ENCODE data around the gene KIF1B.

Gene KIF1B

DNA sequence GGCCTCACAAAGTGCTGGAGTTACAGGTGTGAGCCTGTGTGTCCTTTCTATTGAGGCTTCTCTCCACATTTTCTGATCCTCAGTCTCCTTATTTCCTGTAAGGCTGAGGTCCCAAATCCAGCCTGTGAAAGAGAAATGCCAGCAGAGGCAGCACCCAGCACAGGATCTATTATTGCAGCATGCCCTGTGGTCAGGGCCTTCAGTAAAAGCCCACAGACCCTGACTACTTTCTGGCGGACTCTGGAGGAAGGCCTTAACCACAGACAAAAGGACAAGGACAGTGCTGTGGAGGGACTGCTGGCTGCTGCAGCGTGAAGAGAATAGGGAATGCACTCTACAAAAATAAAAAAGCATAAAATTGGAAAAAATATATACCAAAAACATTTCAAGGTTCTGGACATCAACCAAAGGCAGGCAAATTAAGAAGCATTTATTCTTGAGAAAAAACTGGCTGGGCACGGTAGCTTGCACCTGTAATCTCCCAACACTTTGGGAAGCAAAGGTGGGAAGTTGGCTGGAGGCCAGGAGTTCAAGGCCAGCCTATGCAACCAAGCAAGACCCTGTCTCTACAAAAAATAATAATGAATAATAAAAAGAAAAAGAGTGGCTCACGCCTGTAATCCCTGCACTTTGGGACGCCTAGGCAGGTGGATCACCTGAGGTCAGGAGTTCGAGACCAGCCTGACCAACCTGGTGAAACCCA, 179.1 kb downstream of the KIF1B start:
- TF ChIP-seq, protein P1, sequence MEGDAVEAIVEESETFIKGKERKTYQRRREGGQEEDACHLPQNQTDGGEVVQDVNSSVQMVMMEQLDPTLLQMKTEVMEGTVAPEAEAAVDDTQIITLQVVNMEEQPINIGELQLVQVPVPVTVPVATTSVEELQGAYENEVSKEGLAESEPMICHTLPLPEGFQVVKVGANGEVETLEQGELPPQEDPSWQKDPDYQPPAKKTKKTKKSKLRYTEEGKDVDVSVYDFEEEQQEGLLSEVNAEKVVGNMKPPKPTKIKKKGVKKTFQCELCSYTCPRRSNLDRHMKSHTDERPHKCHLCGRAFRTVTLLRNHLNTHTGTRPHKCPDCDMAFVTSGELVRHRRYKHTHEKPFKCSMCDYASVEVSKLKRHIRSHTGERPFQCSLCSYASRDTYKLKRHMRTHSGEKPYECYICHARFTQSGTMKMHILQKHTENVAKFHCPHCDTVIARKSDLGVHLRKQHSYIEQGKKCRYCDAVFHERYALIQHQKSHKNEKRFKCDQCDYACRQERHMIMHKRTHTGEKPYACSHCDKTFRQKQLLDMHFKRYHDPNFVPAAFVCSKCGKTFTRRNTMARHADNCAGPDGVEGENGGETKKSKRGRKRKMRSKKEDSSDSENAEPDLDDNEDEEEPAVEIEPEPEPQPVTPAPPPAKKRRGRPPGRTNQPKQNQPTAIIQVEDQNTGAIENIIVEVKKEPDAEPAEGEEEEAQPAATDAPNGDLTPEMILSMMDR (conservative IDR thresholded peaks at IDR 0.05) = no peak
- no peak overlapping the region for H3K27ac ChIP-seq

DNA sequence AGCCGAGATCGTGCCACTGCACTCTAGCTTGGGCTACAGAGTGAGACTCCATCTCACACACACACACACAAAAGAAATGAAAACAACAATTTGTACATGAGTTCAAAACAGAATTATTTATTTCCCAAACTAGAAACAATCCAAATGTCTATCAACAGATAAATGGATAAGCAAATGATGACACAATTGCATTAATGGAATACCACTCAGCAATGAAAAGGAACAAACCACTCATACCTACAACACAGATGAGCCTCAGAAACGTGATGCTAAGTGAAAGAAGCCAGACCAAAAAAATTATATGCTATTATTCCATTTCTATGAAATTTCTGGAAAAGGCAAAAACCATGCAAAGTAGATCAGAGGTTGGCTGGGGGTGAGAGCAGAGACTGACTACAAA, 186.5 kb downstream of the KIF1B start:
- TF ChIP-seq, protein P1 (conservative IDR thresholded peaks at IDR 0.05) = no peak
- no peak overlapping the region for H3K27ac ChIP-seq

DNA sequence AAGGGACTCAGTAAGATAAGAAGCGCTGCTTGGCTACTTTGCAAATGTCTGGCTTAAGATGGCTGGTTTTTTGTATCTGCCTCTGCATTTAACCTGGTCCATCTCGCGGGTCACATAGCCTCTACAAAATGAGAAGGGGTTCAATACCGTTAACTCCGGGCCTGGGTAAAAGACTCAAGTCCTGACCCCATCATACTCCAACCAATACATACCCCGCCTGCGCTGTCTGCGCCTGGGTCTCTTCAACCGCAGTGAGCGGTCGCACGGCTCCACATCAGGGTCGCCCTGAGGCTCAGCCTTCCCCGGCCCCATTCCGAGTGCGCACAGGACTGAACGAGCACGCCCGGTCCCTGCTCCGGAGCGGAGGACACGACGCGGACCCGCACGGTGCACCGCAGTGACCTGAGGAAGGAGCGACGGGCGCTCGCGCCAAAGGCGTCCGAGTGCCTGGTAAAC, 187.9 kb downstream of the KIF1B start:
- TF ChIP-seq, protein P1 (conservative IDR thresholded peaks at IDR 0.05) = no peak
- H3K27ac ChIP-seq = peak overlapping the region; percentile 93

DNA sequence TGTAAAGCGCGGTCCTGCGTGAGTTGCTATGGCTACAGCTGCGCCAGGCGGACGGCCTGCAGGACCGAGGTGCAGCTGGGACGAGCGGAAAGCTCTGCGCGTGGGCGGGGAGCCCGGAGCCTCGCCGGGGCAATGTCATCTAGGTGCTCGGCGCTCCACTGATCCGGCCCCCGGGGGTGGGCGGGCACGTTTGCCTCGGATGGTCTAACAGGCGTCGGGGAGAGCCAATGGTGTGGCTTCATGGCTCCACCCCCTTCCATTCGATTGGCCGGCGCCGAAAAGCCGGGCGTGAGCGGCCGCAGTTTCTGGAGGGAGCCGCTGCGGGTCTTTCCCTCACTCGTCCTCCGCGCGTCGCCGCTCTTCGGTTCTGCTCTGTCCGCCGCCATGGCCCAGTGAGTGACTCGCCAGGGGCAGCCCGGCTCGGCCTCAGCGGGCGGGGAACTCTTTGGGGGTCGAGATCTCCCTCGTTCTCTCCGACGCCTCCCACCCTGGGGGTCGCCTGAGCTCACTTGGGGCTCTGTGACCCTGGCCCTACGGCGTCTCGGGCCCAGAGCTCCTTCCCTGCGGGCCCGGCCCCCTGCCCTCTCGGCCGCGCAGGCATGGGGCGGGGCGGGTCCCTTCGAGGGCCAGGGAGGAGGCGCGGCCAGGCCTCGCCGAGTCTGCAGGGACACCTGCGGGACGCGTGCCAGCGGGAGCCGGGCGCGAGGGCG, 188.5 kb downstream of the KIF1B start, which contains the start of gene PGD:
Gene PGD, plus strand, starts transcription at position 331 of the 710 bp plus-strand sequence. Its CDS starts 54 bp downstream, at position 385.
- TF ChIP-seq, protein P1 (conservative IDR thresholded peaks at IDR 0.05) = no peak; the same call in 1 of the 2 replicates
- H3K27ac ChIP-seq = peak within 1 kb of the TSS; percentile 93

DNA sequence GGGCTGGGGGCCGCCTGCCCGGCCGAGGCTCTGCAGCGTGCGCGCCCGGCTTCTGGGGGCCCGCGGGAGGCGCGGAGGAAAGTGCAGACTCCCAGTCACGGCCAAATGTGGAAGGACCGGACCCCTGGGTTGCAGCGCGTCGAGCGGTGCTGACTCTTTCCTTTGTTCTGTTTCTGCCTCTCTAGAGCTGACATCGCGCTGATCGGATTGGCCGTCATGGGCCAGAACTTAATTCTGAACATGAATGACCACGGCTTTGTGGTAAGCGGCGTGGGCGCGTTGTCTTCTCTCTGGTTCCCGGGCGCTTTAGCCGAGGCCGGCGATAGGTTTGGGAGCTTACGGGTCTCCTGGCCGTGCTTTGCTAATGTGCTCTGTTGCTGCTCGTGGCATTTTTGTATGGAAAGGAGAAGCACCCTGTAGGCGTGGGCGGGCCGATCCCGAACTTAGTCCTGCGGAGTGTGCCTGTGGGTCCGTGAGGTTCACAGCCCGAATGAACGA, 189.1 kb downstream of the KIF1B start:
- H3K27ac ChIP-seq = peak overlapping the region; percentile 93
- TF ChIP-seq, protein P1 (conservative IDR thresholded peaks at IDR 0.05) = no peak

DNA sequence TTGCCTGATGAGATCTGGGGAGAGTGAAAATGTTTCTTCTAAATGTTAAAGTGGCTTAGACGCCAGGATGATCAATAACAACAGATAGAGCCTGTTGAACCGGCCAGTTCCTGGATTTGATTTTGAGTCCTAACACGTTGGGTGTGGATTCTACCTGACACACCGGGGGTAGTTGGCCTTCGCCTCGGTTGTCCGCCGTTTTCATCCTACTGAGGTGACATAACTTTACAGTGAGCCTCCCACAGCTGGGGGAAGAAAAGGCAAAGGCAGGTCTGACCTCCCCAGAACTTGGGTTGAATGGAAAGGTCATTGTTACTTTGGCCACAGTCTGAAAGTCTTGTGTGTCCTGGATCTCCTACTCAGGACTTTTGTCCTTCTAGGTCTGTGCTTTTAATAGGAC, 189.6 kb downstream of the KIF1B start:
- TF ChIP-seq, protein P1 (conservative IDR thresholded peaks at IDR 0.05) = no peak
- peak overlapping the region; percentile 93 for H3K27ac ChIP-seq

DNA sequence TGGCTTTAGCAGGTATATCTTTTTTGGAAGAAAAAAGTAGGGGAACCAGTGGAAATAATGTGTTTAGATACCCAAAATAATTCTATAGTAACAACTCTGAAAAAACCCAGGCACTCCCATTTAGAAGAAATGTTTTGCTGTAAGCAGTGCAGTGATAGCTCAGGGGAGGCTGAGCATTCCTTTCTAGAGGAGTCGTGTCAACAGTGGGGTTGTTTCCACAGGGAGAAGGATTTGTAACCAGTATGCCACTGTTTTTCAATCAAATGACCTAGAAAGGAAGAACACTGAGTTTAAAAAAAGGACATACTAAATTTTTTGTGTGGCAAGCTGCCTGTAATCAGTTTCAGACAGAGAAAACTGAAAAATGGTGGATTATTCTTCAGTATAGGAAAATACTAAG, 190.9 kb downstream of the KIF1B start:
- TF ChIP-seq, protein P1 (conservative IDR thresholded peaks at IDR 0.05) = no peak
- H3K27ac ChIP-seq = no peak overlapping the region
